DOHH2 (cell line): ENCODE results near the gene SLC41A1.

Experiments
- H3F3A ChIP-seq: fragments of 200-600 bp; sonication (generic), shearing (Covaris generic); 2 replicates; pipeline ENCODE4 v1.6.0; 2016; ENCODE audit warnings: antibody characterized with exemption, mild to moderate bottlenecking; ENCODE audit not compliant: control insufficient read depth, insufficient read depth
- H3K27ac ChIP-seq: fragments of 200-600 bp; sonication (generic); 2 replicates; pipeline ENCODE4 v1.5.1; 2014; ENCODE audit warnings: low read depth, mild to moderate bottlenecking, low read length, moderate library complexity
- H3K27me3 ChIP-seq: fragments of 200-600 bp; sonication (generic); 2 replicates; pipeline ENCODE4 v1.6.1; 2014; ENCODE audit warnings: mild to moderate bottlenecking, low read length, mixed read lengths; ENCODE audit not compliant: control insufficient read depth
- H3K36me3 ChIP-seq: fragments of 200-600 bp; sonication (generic); 2 replicates; pipeline ENCODE4 v1.6.1; 2014; ENCODE audit warnings: mild to moderate bottlenecking, low read length, moderate library complexity, mixed read lengths; ENCODE audit not compliant: control insufficient read depth
- H3K4me1 ChIP-seq: fragments of 200-600 bp; sonication (generic); 2 replicates; pipeline ENCODE4 v1.6.1; 2014; ENCODE audit warnings: mild to moderate bottlenecking, low read length, mixed read lengths; ENCODE audit not compliant: control insufficient read depth
- H3K4me2 ChIP-seq: fragments of 200-600 bp; sonication (generic); 2 replicates; pipeline ENCODE4 v1.6.0; 2014; ENCODE audit warnings: mild to moderate bottlenecking, low read length, moderate library complexity
- H3K4me3 ChIP-seq: fragments of 200-600 bp; sonication (generic); 2 replicates; pipeline ENCODE4 v1.5.1; 2014; ENCODE audit warnings: mild to moderate bottlenecking, low read length, mixed read lengths
- H3K79me2 ChIP-seq: fragments of 200-600 bp; sonication (generic); 2 replicates; pipeline ENCODE4 v1.6.1; 2014; ENCODE audit warnings: mild to moderate bottlenecking, low read length, mixed read lengths; ENCODE audit not compliant: control insufficient read depth
- H3K9me2 ChIP-seq: fragments of 200-600 bp; sonication (generic); replicated peaks from 2 replicates; pipeline ENCODE4 v1.6.1; 2014; ENCODE audit warnings: mild to moderate bottlenecking, low read length, mixed read lengths; ENCODE audit not compliant: control insufficient read depth
- H3K9me3 ChIP-seq: fragments of 200-600 bp; sonication (generic); 2 replicates; pipeline ENCODE4 v1.6.1; 2014; ENCODE audit warnings: antibody characterized with exemption, low read length, mixed read lengths; ENCODE audit not compliant: control insufficient read depth, insufficient read depth
- H4K20me1 ChIP-seq: fragments of 200-600 bp; sonication (generic); 2 replicates; pipeline ENCODE4 v1.6.0; 2014; ENCODE audit warnings: low read depth, mild to moderate bottlenecking, antibody characterized with exemption, low read length, moderate library complexity; ENCODE audit not compliant: control insufficient read depth, insufficient read depth
- CTCF ChIP-seq: fragments of 200-600 bp; sonication (generic); IDR thresholded peaks from one replicate; pipeline ENCODE4 v1.5.1; 2014; ENCODE audit warnings: antibody characterized with exemption, mild to moderate bottlenecking, low read depth, low read length; ENCODE audit not compliant: poor library complexity, severe bottlenecking
- EZH2phosphoT487 ChIP-seq: fragments of 200-600 bp; sonication (generic); IDR thresholded peaks from 2 replicates; pipeline ENCODE4 v1.6.1; 2017; ENCODE audit warnings: borderline replicate concordance, mild to moderate bottlenecking, antibody characterized with exemption, low read length, moderate library complexity, mixed read lengths

Gene SLC41A1

GRCh38 chr1:205772607-205773032, 40.4 kb downstream of the SLC41A1 start:
- Histone ChIP-seq H3K27me3 (peaks cover 4% of the 10 kb centered on the region; the same call in 1 of the 2 replicates), H3K9me2 (no peaks in the 10 kb centered on the region), H3K4me2 (no peak overlapping the region), H3F3A (0 out of 2 replicates have a peak, but pooled peaks cover 2% of the 10 kb centered on the region), H3K27ac (no peak overlapping the region), H3K4me1 (peaks cover 13% of the 10 kb centered on the region), H3K79me2 (no peaks in the 10 kb centered on the region), H3K9me3 (no peaks in the 10 kb centered on the region), H3K4me3 (no peak overlapping the region), H3K36me3 (no peaks in the 10 kb centered on the region), H4K20me1 (no peaks in the 10 kb centered on the region)
- no peak for TF ChIP-seq CTCF
- TF ChIP-seq EZH2phosphoT487: no peak

GRCh38 chr1:205770618-205771017, 42.4 kb downstream of the SLC41A1 start:
- TF ChIP-seq EZH2phosphoT487 (no peak), CTCF (no peak)
- no peaks in the 10 kb centered on the region for H3K9me3 ChIP-seq
- no peaks in the 10 kb centered on the region for H3K36me3 ChIP-seq

GRCh38 chr1:205769641-205770365, 43.2 kb downstream of the SLC41A1 start:
- H3K27me3 ChIP-seq: peaks cover 4% of the 10 kb centered on the region; the same call in 1 of the 2 replicates
- H3F3A ChIP-seq: 0 out of 2 replicates have a peak, but pooled peaks cover 2% of the 10 kb centered on the region
- no peaks in the 10 kb centered on the region for H3K79me2 ChIP-seq
- H3K9me3 ChIP-seq: no peaks in the 10 kb centered on the region
- TF ChIP-seq EZH2phosphoT487 (no peak), CTCF (no peak)
- H3K36me3 ChIP-seq: no peaks in the 10 kb centered on the region
- H3K4me1 ChIP-seq: peaks cover 7% of the 10 kb centered on the region
- no peaks in the 10 kb centered on the region for H3K9me2 ChIP-seq
- H3K4me3 ChIP-seq: no peak overlapping the region
- H3K4me2 ChIP-seq: no peak overlapping the region
- H3K27ac ChIP-seq: no peak overlapping the region
- no peaks in the 10 kb centered on the region for H4K20me1 ChIP-seq

More at GRCh38 chr1:205770618-205771017, 42.4 kb downstream of the SLC41A1 start:
- Histone ChIP-seq H3K27me3 (peaks cover 4% of the 10 kb centered on the region; the same call in 1 of the 2 replicates), H3K9me2 (no peaks in the 10 kb centered on the region), H3F3A (0 out of 2 replicates have a peak, but pooled peaks cover 2% of the 10 kb centered on the region), H3K4me1 (peaks cover 10% of the 10 kb centered on the region), H3K4me2 (no peak overlapping the region), H3K4me3 (no peak overlapping the region), H4K20me1 (no peaks in the 10 kb centered on the region), H3K79me2 (no peaks in the 10 kb centered on the region), H3K27ac (no peak overlapping the region)
